ENCODE results near the gene PUM1.

Gene PUM1

DNA sequence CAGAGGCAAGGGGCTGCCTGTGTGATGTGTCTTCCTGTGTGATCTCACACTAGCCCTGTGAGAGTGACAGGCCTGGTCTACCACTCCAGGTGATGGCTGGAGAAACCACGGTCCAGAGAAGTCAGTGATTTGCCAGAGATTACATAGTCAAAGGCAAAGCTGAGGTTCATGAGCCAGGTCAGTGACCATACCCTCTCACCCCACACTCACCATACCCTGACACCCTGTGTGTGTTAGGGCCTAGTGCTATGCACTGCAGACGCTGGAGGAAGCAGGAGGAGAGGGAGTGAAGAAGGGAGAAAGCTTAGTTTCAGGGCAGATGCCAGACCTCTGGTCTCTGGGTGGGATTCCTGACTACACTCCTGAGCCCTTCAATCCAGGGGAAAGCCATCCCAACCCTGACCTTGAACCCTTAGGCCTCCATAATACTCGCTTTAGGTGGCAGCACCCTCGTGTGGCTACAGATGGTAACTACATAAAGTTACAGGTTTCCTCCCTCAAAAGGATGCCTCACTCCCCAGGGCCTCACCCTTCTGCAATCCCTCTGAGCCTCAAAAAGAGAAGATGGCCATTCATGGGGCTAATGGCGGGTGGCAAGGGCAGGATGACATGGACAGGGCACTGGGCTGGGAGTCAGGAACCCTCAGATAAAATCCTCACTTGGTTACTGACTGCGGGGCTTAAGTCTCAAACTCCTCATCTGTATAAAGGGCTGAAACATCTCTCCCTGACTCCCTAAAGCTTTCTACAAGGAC is 136.2 kb downstream of the PUM1 start:
- peak in 1 of 2 donors; percentile 33 for DNase-seq (ENCODE audit: low read depth in 2 of 2)

DNA sequence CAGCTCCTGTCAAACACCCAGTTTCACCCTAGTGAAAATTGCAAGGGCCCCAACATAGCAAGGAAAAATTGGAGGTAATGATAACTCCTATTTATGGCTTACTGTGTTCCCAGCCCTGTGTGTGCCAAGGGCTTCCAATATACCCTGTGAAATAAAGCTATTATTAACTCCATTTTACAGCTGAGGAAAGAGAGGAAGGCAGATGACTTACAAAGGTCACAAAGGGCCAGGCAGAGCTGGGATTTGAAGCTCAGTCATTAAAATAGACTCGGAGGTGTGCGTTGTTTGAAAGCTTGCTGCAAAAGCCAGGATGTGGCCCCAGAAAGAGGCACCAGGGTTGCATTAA is 136.8 kb downstream of the PUM1 start:
- DNase-seq (ENCODE audit: low read depth in 2 of 2), result no peak

DNA sequence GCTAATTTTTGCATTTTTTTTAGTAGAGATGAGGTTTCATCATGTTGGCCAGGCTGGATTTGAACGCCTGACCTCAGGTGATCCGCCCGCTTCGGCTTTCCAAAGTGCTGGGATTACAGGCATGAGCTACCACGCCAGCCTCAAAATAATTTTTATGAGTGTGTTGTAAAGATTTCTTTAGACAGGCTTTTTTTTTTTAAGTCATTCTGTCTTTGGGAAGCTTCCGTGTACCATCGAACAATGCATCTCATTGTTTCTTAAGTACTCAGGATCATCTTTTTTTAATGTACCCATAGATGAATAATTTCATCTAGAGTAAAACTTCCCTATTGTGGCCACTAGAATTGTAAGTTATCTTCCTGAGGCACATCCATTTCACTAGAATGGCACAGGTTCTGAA is 137.3 kb downstream of the PUM1 start:
- no peak for DNase-seq (ENCODE audit: low read depth in 2 of 2)

DNA sequence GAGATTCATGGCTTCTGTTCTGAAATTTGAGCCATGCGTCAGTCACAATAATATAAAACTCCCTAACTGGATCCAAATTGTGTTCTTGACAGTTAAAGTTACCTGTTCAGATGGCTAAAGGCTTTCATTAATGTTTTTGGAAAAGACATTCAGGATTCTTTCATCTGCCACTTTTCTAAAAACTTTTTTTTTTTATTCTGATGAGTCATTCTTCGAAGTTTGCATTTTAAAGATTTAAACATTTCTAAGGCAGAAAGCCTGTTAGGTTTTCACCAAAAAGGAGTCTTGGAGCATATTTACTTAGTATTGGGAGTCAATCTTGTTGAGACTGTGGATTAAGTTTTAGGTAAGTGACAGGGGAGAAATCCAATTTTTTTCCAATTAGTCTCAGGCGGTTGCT is 138.1 kb downstream of the PUM1 start:
- DNase-seq (ENCODE audit: low read depth in 2 of 2), result no peak

DNA sequence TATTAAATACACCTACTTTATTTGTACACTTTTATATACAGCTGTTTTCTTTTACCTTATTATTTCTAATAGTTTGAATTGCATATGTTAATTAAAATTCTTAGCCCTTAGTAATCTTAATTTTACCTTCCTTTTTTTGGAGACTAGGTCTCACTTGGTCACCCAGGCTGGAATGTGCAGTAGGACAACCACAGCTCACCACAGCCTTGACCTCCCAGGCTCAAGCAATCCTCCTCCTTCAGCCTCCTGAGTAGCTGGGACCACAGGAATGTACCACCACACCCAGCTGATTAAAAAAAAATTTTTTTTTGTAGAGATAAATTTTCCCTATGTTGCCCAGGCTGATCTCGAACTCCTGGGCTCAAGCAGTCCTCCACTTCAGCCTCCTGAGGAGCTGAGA is 141.9 kb downstream of the PUM1 start:
- no peak for DNase-seq (ENCODE audit: low read depth in 2 of 2)

DNA sequence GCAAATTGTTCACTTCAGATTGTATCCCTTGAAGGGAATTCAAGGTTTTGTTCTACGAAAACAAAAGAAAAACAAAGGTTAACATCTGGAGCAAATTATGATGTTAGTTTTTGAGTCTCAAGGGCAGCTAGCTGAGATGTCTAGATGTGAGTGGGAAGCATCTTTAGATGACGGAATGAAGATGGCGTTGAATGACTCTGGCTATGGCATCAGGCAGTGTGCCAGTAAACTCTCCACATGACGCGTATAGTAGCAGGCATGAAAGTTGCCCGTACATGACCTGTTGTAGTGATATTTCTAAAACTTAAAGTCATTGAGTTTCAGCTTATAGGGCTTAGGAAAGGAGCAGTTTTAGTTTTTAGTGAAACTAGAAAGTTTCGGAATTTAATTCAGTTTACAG is 144.7 kb downstream of the PUM1 start:
- DNase-seq (ENCODE audit: low read depth in 2 of 2), result no peak

DNA sequence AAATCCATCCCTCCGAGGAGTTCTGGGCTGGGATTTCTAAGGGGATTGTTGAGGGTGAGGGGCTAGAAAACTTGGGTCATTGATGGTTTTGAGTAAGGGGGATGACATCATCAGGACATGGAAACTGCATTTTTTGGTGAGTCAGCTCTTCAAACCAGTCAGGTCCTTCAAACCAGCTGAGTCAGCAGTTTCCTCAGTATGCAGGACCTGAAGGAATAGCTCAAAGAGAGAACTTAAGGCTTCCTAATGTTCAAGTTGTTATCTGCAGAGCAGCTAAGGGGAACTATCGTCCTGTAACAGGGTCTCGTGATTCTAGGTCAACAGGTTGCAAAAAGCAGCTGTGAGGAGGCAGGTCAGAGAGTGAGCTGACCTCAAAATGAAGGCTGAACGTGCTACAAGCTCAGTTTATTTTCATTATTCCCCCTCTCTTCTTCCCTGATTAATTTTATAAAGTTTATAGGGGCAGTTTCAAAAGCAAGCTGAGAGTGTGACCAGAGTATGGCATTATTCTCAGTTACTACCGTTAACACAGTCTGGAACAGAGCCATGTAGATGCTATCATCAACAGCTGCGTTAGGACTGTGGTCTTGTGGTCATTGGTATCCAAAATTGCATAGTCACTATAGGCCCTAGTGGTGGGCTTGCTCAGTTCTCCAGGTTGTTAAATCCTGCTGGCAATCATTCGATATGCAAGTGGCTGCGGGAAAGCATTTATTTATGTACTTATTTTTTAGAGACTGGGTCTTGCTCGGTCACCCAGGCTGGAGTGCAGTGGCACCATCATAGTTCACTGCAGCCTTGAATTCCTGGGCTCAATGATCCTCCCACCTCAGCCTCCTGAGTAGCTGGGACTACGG is 146.3 kb downstream of the PUM1 start:
- no peak for DNase-seq (ENCODE audit: low read depth in 2 of 2)

DNA sequence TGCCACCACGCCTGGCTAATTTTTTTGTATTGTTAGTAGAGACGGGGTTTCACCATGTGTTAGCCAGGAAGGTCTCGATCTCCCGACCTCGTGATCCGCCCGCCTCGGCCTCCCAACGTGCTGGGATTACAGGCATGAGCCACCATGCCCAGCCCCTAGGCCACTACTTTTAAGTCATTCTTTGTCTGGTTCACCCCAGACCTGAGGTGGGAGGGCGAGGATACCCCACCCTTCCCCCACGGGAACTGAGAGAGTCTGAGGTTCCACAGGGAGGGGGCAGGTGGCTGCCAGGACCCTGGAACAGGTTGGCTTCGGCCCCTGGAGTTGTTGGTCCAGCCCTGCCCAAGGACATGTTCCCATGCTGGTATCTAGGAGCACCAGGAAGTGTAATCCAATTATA is 149.2 kb downstream of the PUM1 start:
- DNase-seq (ENCODE audit: low read depth in 2 of 2), result no peak

DNA sequence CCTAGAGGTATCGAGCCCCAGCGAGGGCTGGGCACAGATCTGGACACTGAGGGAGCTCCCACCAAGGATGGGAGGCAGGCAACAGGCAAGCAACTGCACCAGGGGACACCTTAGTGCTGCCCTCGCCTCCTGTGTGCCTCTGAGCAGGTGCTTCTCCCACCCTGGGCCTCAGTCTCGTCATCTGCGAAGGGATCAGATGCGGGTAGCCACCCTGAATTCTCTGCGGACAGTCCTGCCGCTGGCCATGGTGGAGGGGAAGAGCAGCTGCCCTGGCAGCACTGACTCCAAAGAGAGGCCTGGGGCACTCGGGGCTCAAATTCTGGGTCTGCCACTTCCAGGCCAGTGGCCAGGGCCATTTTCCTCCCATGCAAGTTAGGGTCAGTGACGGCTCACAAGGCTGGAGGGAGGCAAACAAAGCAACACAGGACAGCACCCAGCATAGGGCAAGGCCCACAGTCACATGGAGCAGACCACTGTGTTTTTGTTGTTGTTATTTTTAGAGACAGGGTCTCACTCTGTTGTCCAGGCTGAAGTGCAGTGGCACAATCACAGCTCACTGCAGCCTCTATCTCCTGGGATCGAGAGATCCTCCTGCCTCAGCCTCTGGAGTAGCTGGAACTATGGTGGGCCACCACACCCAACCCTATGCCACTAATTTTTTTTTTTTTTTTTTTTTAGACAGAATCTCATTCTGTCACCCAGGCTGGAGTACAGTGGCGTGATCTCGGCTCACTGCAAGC is 149.9 kb downstream of the PUM1 start:
- DNase-seq (ENCODE audit: low read depth in 2 of 2), result no peak

DNA sequence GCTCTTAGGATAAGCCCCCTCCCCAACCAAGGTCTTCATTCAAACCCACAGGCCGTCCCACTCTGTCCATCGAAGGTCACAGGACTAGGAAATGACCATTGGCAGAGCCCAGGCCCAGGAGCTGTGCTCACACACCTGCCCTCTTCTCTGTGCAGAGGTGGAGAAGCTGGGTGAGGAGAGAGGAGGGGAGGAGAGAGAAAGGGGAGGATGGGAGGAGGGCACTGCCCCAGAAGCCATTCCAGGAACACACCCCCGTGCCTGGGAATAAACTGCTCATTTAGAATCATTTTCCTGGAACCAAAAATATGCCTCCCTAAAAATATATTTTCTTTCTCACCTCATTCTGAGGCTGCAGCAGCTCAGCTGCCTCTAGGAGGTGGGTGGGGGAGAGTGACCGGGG is 150.6 kb downstream of the PUM1 start:
- no peak for DNase-seq (ENCODE audit: low read depth in 2 of 2)

DNA sequence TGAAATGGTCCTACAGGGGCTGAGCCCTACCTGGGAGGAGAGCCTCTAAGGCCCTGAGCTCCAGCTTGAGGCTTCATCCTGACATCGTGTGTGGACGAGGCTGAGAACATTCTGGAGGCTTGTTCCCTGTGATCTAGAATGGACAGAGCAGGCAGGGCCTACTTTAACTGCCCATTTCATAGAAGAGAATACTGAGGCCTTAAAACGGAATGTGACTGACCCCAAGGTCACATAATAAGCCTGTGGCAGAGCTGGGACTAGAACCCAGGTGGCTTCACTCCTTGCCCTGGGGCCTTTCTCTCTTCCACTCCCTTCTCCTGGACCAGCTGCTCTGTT is 151.0 kb downstream of the PUM1 start:
- DNase-seq (ENCODE audit: low read depth in 2 of 2), result no peak

DNA sequence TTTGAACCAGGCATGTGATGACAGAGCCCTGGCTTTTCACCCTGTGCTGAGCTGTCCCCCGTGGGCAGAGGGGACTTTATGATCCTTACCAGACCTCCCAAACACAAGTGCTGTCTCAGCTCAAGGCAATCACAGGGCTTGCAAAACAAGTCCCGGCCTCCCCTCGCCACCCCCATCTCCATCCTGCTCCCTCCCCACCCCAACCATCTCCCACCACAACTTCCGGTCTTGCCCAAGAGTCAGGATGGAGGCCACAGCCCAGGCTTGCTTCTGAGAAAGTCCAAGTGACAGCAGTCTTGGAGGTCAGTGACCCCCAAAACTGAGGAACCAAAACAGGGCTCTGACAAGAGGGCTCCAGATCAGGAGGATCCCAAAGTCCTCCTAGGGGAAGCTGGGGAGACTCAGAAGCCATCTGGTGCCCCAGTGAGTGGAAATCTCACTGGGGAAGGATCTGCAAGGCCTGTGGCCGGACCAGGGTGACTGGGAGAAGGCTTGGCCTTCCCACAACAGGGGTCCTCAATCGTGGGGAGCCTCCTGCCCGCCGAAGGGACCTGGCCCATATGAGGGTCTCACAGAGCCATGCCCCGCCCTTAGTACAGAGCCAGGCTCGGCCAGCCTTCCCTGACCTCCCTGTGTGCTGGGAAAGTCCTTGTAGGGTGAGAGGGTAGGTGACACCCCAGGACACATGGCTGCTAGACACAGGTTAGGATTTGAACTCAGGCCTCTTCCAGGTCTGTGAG is 152.4 kb downstream of the PUM1 start:
- DNase-seq (ENCODE audit: low read depth in 2 of 2), result no peak

DNA sequence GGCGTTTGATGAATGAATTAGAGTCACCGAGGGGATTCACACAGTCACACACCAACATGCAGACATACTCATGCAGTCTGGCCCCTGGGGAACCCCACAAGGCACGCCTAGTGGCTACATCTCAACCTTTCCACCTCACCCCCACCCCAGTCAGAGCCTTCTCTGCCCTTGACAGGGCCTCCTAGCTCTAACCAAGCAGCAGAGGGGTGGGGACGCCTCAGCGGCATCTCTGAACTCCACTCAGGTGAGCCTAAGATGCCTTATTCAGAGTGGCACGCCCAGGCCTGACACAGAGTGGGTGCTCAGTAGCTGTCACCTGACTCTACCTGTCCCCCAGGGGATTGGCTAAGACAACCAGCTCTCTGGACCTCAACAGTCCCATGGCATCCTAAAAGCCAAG is 153.3 kb downstream of the PUM1 start:
- DNase-seq (ENCODE audit: low read depth in 2 of 2), result no peak

DNA sequence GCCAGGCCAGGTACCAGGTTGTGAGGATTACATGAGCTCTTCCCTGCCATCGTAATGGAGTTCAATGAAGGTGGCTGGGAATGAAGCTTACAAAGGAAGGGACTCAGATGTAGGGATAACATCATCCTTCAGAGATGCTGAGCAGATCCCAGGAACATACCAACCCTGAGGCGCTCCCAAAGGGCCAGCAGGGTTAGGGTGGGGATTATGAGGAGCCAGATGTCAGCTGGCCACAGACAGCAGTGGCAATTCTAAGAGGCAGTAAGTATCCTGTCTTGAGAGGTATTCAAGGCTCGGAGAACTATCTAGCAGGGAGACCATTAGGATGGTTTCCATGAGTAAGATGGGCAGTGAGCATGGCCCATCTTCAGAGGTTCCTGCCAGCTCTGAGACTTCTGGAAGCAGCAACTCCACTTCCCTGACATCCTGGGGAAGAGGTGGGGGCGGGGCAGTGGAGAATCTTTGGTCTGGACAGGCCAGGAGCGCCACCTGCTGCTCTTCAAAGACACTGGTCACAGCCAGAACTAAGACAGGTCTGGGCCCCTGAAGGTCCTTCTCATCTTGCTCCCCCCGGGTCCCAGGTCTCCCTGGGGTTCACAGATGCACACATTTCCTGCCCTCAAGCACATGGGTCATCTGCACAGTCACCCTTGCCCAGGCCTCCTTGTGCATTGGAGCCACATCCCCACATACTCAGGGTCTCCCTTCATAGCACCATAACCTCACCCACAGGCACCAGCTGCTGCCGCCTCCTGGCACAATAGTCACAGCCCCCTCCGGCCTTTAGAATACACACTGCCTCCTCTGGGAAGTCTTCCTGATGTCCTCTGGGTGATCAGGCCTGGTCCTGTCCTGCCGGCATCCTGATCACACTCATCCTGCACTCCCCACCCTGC is 154.2 kb downstream of the PUM1 start:
- peak; percentile 9 to 30 for DNase-seq (ENCODE audit: low read depth in 2 of 2)

DNA sequence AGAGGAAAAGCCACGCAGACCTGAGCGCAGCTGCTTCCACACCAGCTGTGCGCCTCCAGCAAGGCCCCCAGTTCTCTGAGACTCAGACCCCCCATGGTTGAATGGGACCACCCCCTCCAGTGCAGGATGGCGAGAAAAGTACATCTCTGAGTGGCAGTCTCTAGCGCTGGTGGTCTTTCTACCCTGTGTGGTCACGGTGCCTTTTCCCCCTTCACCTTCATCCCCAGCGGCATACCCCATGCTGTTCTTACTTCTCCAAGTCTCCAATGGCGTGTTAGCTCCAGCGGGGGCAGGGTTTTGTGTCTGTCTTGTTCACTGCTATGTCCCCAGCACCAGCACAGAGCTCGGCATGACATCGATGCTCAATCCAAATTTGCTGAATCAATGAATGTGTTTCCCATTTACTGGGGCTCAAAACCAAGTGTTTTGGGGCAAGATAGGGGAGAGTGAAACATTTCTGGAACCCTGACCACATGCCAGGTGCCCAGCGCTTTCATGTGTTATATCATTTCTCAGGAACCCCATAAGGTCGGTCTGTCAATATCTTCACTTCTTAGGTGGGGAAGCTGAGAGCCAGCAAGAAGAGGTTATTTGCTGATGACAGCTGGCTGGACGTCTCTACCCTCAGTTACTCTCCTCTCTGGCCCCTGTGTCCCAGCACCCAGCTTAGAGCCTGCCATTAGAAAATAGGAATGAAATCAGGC is 156.0 kb downstream of the PUM1 start:
- no peak for DNase-seq (ENCODE audit: low read depth in 2 of 2)

DNA sequence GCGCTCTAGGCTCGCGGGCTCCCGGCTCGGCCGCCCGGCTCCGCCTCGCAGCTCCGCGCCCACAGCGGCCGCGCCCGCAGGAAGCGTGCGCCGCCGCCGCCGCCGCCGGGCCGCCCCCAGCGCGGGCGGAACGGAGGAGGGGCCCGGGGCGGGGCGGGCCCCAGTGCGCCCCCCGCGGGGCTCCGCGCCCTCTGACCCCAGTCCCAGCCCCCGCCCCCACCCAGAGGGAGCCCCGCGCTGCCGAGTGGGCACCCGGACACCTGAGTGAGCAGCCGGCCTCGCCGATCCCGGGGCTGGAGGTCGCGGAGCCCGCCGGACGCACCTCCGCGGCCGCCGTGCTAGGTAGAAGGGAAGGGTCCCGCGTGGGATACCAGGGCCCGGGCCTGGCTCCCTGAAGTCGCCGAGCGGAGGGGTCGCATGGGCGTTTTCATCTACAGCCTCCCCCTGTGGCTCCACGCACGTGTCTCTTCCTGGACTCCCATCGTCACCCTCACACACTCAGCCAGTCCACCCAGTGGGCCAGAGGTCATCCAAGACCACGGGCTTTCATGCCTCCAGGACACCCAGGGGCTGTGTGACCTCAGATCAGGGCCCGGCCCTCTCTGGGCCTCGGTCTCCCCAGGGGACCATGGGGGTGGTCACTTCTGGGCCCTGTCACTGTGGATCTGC is 156.7 kb downstream of the PUM1 start, which contains the start of gene SDC3:
SDC3 (minus strand) TSS at position 63 of the 669 bp plus-strand sequence. CDS start 172 bp downstream, outside the sequence.
- no peak for DNase-seq (ENCODE audit: low read depth in 2 of 2)

DNA sequence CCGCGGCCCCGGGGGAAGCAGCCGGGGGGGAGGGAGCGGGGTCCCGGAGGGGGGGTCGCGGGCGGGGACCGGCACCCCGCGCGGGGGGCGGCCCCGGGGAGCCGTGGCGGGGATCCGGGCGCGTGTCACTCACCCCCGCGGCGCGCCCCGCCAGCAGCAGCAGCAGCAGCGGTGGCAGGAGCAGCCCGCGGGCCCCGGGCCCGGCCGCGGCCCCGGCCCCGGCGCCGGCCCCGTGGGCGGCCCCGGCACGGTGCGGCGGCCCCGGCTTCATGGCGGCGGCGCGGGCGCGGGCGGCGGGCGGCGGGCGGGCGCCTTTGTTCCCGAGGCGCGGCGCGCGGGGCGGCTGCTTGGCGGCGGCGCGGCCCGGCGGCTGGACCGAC is 157.2 kb downstream of the PUM1 start:
- no peak for DNase-seq (ENCODE audit: low read depth in 2 of 2)

DNA sequence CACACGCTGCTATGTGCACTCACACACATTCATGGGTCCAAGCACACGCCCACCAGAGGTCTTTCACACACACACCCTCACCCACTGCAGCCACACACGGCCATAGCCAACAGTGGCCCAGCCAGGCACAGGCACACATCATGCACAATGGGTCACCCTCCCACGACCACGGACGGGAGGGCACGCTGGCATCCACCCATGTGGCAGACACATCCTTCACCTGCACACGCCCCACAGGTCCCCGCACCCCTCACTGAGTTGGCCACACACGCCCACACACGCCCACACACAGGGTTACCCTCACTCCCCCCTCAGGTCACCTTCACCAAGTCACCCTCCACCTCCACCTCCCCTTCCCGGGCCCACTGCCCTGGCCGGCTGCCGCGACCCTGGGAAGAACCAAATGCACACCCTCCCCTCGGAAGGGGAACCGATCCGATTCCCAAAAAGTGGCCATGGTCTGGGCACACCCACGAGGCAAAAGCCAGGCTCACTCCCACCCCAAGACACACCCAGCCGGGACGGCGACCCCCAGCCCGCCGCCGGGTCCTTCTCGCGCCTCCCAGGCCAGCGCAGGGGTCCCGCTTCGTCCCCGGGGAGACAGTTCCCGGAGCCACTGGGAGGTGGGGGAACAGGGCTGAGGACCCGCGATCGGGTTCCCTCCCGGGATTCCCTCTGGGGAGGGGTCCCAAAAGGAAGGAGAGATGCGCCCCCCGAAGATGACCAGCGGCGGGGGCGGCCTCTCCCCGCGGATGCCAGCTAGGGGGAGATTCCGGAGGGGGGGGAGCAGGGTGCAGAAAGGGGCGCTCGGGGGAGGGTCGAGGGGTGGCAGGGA is 157.8 kb downstream of the PUM1 start:
- no peak for DNase-seq (ENCODE audit: low read depth in 2 of 2)

Measured in stimulated activated CD4-positive, alpha-beta T cell treated with anti-CD3 and anti-CD28 coated beads, Interleukin-1b, Interleukin-23, amount 100 ng/mL, for 1 hour (primary cell).